ENCODE measurements around the gene ZDHHC14.

Gene ZDHHC14

GRCh38 chr6:157488058-157488457 is 107.1 kb downstream of the ZDHHC14 start:
- Histone ChIP-seq H3K36me3 (replicated peaks; ENCODE audit: insufficient read depth, low read length) (no peaks in the 10 kb centered on the region), H3K27ac (ENCODE audit: low read length) (no peak overlapping the region), H3K9me2 (replicated peaks; ENCODE audit: insufficient read depth, low read length) (no peaks in the 10 kb centered on the region), H3K4me1 (ENCODE audit: low read length) (no peaks in the 10 kb centered on the region), H3F3A (ENCODE audit: insufficient read depth, low read length) (no peaks in the 10 kb centered on the region), H3K4me3 (ENCODE audit: low read length) (no peak overlapping the region), H3K27me3 (replicated peaks; ENCODE audit: insufficient read depth, low read length) (no peaks in the 10 kb centered on the region), H2AFZ (ENCODE audit: low read length) (no peak overlapping the region), H4K20me1 (ENCODE audit: insufficient read depth, low read length) (no peaks in the 10 kb centered on the region), H3K79me2 (ENCODE audit: low read length) (no peaks in the 10 kb centered on the region), H3K9me3 (replicated peaks; ENCODE audit: insufficient read depth, low read length) (no peaks in the 10 kb centered on the region), H3K9ac (ENCODE audit: low read length) (no peak overlapping the region), H3K4me2 (ENCODE audit: low read depth, low read length) (no peak overlapping the region)
- TF ChIP-seq CTCF (IDR thresholded peaks at IDR 0.05; ENCODE audit: low read length) (no peak), EZH2phosphoT487 (IDR thresholded peaks at IDR 0.05; ENCODE audit: low read length) (no peak), EZH2 (optimal IDR thresholded peaks at IDR 0.05; ENCODE audit: low read depth, low read length) (no peak)
- no peak for DNase-seq

GRCh38 chr6:157488716-157489118 is 107.7 kb downstream of the ZDHHC14 start:
- Histone ChIP-seq H4K20me1 (ENCODE audit: insufficient read depth, low read length) (no peaks in the 10 kb centered on the region), H3K9me2 (replicated peaks; ENCODE audit: insufficient read depth, low read length) (no peaks in the 10 kb centered on the region), H2AFZ (ENCODE audit: low read length) (no peak overlapping the region), H3K27ac (ENCODE audit: low read length) (no peak overlapping the region), H3K4me1 (ENCODE audit: low read length) (no peaks in the 10 kb centered on the region), H3K4me3 (ENCODE audit: low read length) (no peak overlapping the region), H3K9ac (ENCODE audit: low read length) (no peak overlapping the region), H3K9me3 (replicated peaks; ENCODE audit: insufficient read depth, low read length) (no peaks in the 10 kb centered on the region), H3F3A (ENCODE audit: insufficient read depth, low read length) (no peaks in the 10 kb centered on the region), H3K36me3 (replicated peaks; ENCODE audit: insufficient read depth, low read length) (no peaks in the 10 kb centered on the region), H3K27me3 (replicated peaks; ENCODE audit: insufficient read depth, low read length) (no peaks in the 10 kb centered on the region), H3K79me2 (ENCODE audit: low read length) (no peaks in the 10 kb centered on the region), H3K4me2 (ENCODE audit: low read depth, low read length) (no peak overlapping the region)
- no peak for DNase-seq
- TF ChIP-seq CTCF (IDR thresholded peaks at IDR 0.05; ENCODE audit: low read length), result no peak
- no peak for TF ChIP-seq EZH2phosphoT487 (IDR thresholded peaks at IDR 0.05; ENCODE audit: low read length)
- TF ChIP-seq EZH2 (optimal IDR thresholded peaks at IDR 0.05; ENCODE audit: low read depth, low read length), result no peak

DNA sequence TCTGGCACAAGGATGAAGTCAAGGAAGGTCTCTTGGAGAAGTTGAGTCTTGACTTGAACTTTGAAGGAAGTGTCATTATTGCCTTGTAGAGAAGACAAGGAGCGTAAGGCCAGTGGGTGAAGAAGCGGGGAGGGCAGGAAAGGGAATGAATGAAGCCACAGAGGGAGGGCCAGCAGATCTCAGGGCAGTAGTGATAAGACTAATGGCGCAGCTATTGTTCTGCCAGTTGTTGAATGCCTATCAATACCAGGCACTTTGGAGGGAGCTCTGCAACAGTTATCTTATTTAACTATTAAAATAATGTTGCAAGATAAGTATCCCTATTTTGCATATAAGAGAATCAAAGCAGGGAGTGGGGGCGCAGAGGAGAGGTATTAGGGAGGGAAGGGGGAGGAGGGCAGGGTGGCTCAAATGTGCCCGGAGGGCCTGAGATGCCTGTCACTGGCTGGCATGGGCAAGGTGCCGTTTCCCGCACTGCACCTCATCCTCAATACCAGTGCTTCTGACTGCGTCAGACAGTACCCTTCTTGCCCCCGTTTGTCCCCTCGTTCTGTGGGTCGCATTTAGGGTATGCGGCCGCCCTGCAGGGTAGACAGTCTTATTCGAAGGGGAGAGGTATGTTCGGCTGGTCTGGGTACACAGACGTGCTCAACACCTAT is 109.8 kb downstream of the ZDHHC14 start:
- Histone ChIP-seq H3K36me3 (replicated peaks; ENCODE audit: insufficient read depth, low read length) (no peaks in the 10 kb centered on the region), H3K27me3 (replicated peaks; ENCODE audit: insufficient read depth, low read length) (no peaks in the 10 kb centered on the region), H3K79me2 (ENCODE audit: low read length) (no peaks in the 10 kb centered on the region), H3F3A (ENCODE audit: insufficient read depth, low read length) (no peaks in the 10 kb centered on the region), H4K20me1 (ENCODE audit: insufficient read depth, low read length) (no peaks in the 10 kb centered on the region), H3K4me1 (ENCODE audit: low read length) (no peaks in the 10 kb centered on the region), H3K4me3 (ENCODE audit: low read length) (no peak overlapping the region), H2AFZ (ENCODE audit: low read length) (no peak overlapping the region), H3K4me2 (ENCODE audit: low read depth, low read length) (no peak overlapping the region), H3K9me3 (replicated peaks; ENCODE audit: insufficient read depth, low read length) (no peaks in the 10 kb centered on the region), H3K27ac (ENCODE audit: low read length) (no peak overlapping the region), H3K9me2 (replicated peaks; ENCODE audit: insufficient read depth, low read length) (no peaks in the 10 kb centered on the region), H3K9ac (ENCODE audit: low read length) (no peak overlapping the region)
- no peak for DNase-seq
- TF ChIP-seq EZH2 (optimal IDR thresholded peaks at IDR 0.05; ENCODE audit: low read depth, low read length), result no peak
- TF ChIP-seq EZH2phosphoT487 (IDR thresholded peaks at IDR 0.05; ENCODE audit: low read length), result no peak
- no peak for TF ChIP-seq CTCF (IDR thresholded peaks at IDR 0.05; ENCODE audit: low read length)
